ENCODE results near the gene PHYHIPL.

The PHYHIPL gene

GRCh38 chr10:59252491-59252890 is 76.0 kb downstream of the PHYHIPL start:
- DNase-seq (ENCODE audit: low read depth in 1 of 2, low spot score in 1 of 2), result no peak

GRCh38 chr10:59255463-59255862 is 79.0 kb downstream of the PHYHIPL start:
- DNase-seq (ENCODE audit: low read depth in 1 of 2, low spot score in 1 of 2), result no peak

GRCh38 chr10:59257224-59257623 is 80.8 kb downstream of the PHYHIPL start:
- no peak for DNase-seq (ENCODE audit: low read depth in 1 of 2, low spot score in 1 of 2)

GRCh38 chr10:59258890-59259289 is 82.4 kb downstream of the PHYHIPL start:
- no peak for DNase-seq (ENCODE audit: low read depth in 1 of 2, low spot score in 1 of 2)

- no peak for DNase-seq (ENCODE audit: low read depth in 1 of 2, low spot score in 1 of 2)
Measured at GRCh38 chr10:59265141-59265540, 88.7 kb downstream of the PHYHIPL start.

- DNase-seq (ENCODE audit: low read depth in 1 of 2, low spot score in 1 of 2), result no peak
Measured at GRCh38 chr10:59266321-59266720, 89.9 kb downstream of the PHYHIPL start.

- no peak for DNase-seq (ENCODE audit: low read depth in 1 of 2, low spot score in 1 of 2)
Measured at GRCh38 chr10:59268460-59268859, 92.0 kb downstream of the PHYHIPL start.

- no peak for DNase-seq (ENCODE audit: low read depth in 1 of 2, low spot score in 1 of 2)
Measured at GRCh38 chr10:59269651-59270050, 93.2 kb downstream of the PHYHIPL start.

- no peak for DNase-seq (ENCODE audit: low read depth in 1 of 2, low spot score in 1 of 2)
Measured at GRCh38 chr10:59270492-59270891, 94.0 kb downstream of the PHYHIPL start.

- no peak for DNase-seq (ENCODE audit: low read depth in 1 of 2, low spot score in 1 of 2)
Measured at GRCh38 chr10:59271160-59271559, 94.7 kb downstream of the PHYHIPL start.

- DNase-seq (ENCODE audit: low read depth in 1 of 2, low spot score in 1 of 2), result no peak
Measured at GRCh38 chr10:59272061-59272460, 95.6 kb downstream of the PHYHIPL start.

GRCh38 chr10:59273445-59273844 is 97.0 kb downstream of the PHYHIPL start:
- no peak for DNase-seq (ENCODE audit: low read depth in 1 of 2, low spot score in 1 of 2)

- DNase-seq (ENCODE audit: low read depth in 1 of 2, low spot score in 1 of 2), result no peak
Measured at GRCh38 chr10:59276133-59276532, 99.7 kb downstream of the PHYHIPL start.

GRCh38 chr10:59276919-59277318 is 100.5 kb downstream of the PHYHIPL start:
- no peak for DNase-seq (ENCODE audit: low read depth in 1 of 2, low spot score in 1 of 2)

GRCh38 chr10:59279476-59279875 is 103.0 kb downstream of the PHYHIPL start:
- DNase-seq (ENCODE audit: low read depth in 1 of 2, low spot score in 1 of 2), result no peak

- no peak for DNase-seq (ENCODE audit: low read depth in 1 of 2, low spot score in 1 of 2)
Measured at GRCh38 chr10:59279991-59280505, 103.6 kb downstream of the PHYHIPL start.

GRCh38 chr10:59281861-59282260 is 105.4 kb downstream of the PHYHIPL start:
- no peak for DNase-seq (ENCODE audit: low read depth in 1 of 2, low spot score in 1 of 2)

- DNase-seq (ENCODE audit: low read depth in 1 of 2, low spot score in 1 of 2), result no peak
Measured at GRCh38 chr10:59283456-59284091, 107.1 kb downstream of the PHYHIPL start.

- no peak for DNase-seq (ENCODE audit: low read depth in 1 of 2, low spot score in 1 of 2)
Measured at GRCh38 chr10:59284118-59284975, 107.9 kb downstream of the PHYHIPL start.

- DNase-seq (ENCODE audit: low read depth in 1 of 2, low spot score in 1 of 2), result no peak
Measured at GRCh38 chr10:59285073-59285472, 108.6 kb downstream of the PHYHIPL start.

- no peak for DNase-seq (ENCODE audit: low read depth in 1 of 2, low spot score in 1 of 2)
Measured at GRCh38 chr10:59285848-59286247, 109.4 kb downstream of the PHYHIPL start.

- no peak for DNase-seq (ENCODE audit: low read depth in 1 of 2, low spot score in 1 of 2)
Measured at GRCh38 chr10:59287587-59288255, 111.3 kb downstream of the PHYHIPL start.
